Mesendoderm (in vitro differentiated cells): Measurements from ENCODE around the gene EPB42.

Experiments
- DNase-seq: peaks from one replicate; pipeline ENCODE4 v3.0.0; 2013
- H2AK5ac ChIP-seq: 2 replicates; pipeline ENCODE4 v1.6.1; 2013; ENCODE audit warnings: low read length, inconsistent platforms
- H2BK120ac ChIP-seq: 2 replicates; pipeline ENCODE4 v1.6.1; 2013; ENCODE audit warnings: low read depth, mild to moderate bottlenecking, low read length, moderate library complexity, mixed read lengths
- H2BK15ac ChIP-seq: replicated peaks from 2 replicates; pipeline ENCODE4 v1.6.1; 2013; ENCODE audit warnings: low read depth, mild to moderate bottlenecking, moderate library complexity
- H2BK5ac ChIP-seq: 2 replicates; pipeline ENCODE4 v1.6.1; 2013; ENCODE audit warnings: low read length, inconsistent platforms
- H3K18ac ChIP-seq: 2 replicates; pipeline ENCODE4 v1.6.1; 2013; ENCODE audit warnings: mild to moderate bottlenecking, low read length, mixed read lengths
- H3K23ac ChIP-seq: one replicate; pipeline ENCODE4 v1.6.1; 2013; ENCODE audit warnings: low read length
- H3K27ac ChIP-seq: 2 replicates; pipeline ENCODE4 v1.5.1; 2013; ENCODE audit warnings: low read depth, mild to moderate bottlenecking, inconsistent platforms, low read length, moderate library complexity
- H3K27me3 ChIP-seq: 2 replicates; pipeline ENCODE4 v1.6.1; 2013; ENCODE audit warnings: low read length, control low read depth, mild to moderate bottlenecking, inconsistent platforms; ENCODE audit not compliant: insufficient read depth, poor library complexity
- H3K36me3 ChIP-seq: 2 replicates; pipeline ENCODE4 v1.6.1; 2013; ENCODE audit warnings: low read length, inconsistent platforms; ENCODE audit not compliant: control insufficient read depth, insufficient read depth
- H3K4ac ChIP-seq: one replicate; pipeline ENCODE4 v1.6.1; 2013; ENCODE audit warnings: low read depth, mild to moderate bottlenecking, low read length, moderate library complexity
- H3K4me1 ChIP-seq: 2 replicates; pipeline ENCODE4 v1.6.1; 2013; ENCODE audit warnings: low read depth, low read length, inconsistent platforms; ENCODE audit not compliant: control insufficient read depth
- H3K4me2 ChIP-seq: 2 replicates; pipeline ENCODE4 v1.6.1; 2013; ENCODE audit warnings: low read length
- H3K4me3 ChIP-seq: 2 replicates; pipeline ENCODE4 v1.5.1; 2013; ENCODE audit warnings: mild to moderate bottlenecking, low read length
- H3K56ac ChIP-seq: one replicate; pipeline ENCODE4 v1.6.1; 2013; ENCODE audit warnings: low read length
- H3K79me1 ChIP-seq: 2 replicates; pipeline ENCODE4 v1.6.1; 2013; ENCODE audit warnings: low read length, inconsistent platforms
- H3K79me2 ChIP-seq: 2 replicates; pipeline ENCODE4 v1.6.1; 2013; ENCODE audit warnings: mild to moderate bottlenecking, low read length; ENCODE audit not compliant: control insufficient read depth, insufficient read depth
- H3K9ac ChIP-seq: 2 replicates; pipeline ENCODE4 v1.6.1; 2013; ENCODE audit warnings: low read length, inconsistent platforms
- H4K5ac ChIP-seq: one replicate; pipeline ENCODE4 v1.6.1; 2013; ENCODE audit warnings: low read length
- H4K8ac ChIP-seq: one replicate; pipeline ENCODE4 v1.6.1; 2013; ENCODE audit warnings: low read depth, mild to moderate bottlenecking, control low read depth, low read length, moderate library complexity
- WGBS: extraction: QIAGEN DNeasy Blood & Tissue Kit; methylation state at CpG from one replicate; pipeline ENCODE4 v1.1.7; 2013; ENCODE audit warnings: low lambda C conversion rate, missing lambda C conversion rate; ENCODE audit not compliant: insufficient coverage; ENCODE audit errors: extremely low coverage; 5-methylcytosine and 5-hydroxymethylcytosine counted together

EPB42 gene

GRCh38 chr15:43266386-43266785 lies 45.6 kb upstream of the EPB42 start:
- Histone ChIP-seq H3K56ac (no peak overlapping the region), H3K27ac (no peak overlapping the region), H2AK5ac (no peak overlapping the region), H2BK15ac (no peak overlapping the region), H3K4me3 (no peak overlapping the region), H3K9ac (no peak overlapping the region), H3K18ac (no peak overlapping the region), H4K5ac (no peak overlapping the region), H3K23ac (no peak overlapping the region), H3K36me3 (no peaks in the 10 kb centered on the region), H2BK120ac (no peak overlapping the region), H3K27me3 (no peaks in the 10 kb centered on the region), H3K79me1 (no peaks in the 10 kb centered on the region), H3K4me1 (no peaks in the 10 kb centered on the region), H3K79me2 (no peaks in the 10 kb centered on the region), H3K4ac (no peak overlapping the region), H2BK5ac (no peak overlapping the region), H4K8ac (no peak overlapping the region), H3K4me2 (no peak overlapping the region)
- WGBS, result no CpG with 5 or more reads among the region's 2 CpGs
- DNase-seq, result no peak

GRCh38 chr15:43260011-43260615 lies 39.3 kb upstream of the EPB42 start:
- Histone ChIP-seq H3K27ac (no peak overlapping the region), H3K4ac (no peak overlapping the region), H3K9ac (no peak overlapping the region), H2BK15ac (no peak overlapping the region), H3K4me3 (no peak overlapping the region), H3K56ac (no peak overlapping the region), H3K4me1 (no peaks in the 10 kb centered on the region), H2AK5ac (no peak overlapping the region), H3K79me2 (no peaks in the 10 kb centered on the region), H3K23ac (no peak overlapping the region), H4K8ac (no peak overlapping the region), H2BK120ac (no peak overlapping the region), H3K18ac (no peak overlapping the region), H3K27me3 (no peaks in the 10 kb centered on the region), H3K36me3 (no peaks in the 10 kb centered on the region), H4K5ac (no peak overlapping the region), H3K79me1 (no peaks in the 10 kb centered on the region), H3K4me2 (no peak overlapping the region), H2BK5ac (no peak overlapping the region)
- WGBS, result no CpG with 5 or more reads among the region's 19 CpGs
- DNase-seq, result no peak

- Histone ChIP-seq H3K79me2 (no peaks in the 10 kb centered on the region), H3K56ac (no peak overlapping the region), H3K23ac (no peak overlapping the region), H2BK15ac (no peak overlapping the region), H3K4me3 (no peak overlapping the region), H3K36me3 (no peaks in the 10 kb centered on the region), H4K5ac (no peak overlapping the region), H3K4ac (no peak overlapping the region), H3K79me1 (no peaks in the 10 kb centered on the region), H3K18ac (no peak overlapping the region), H3K27ac (no peak overlapping the region), H4K8ac (no peak overlapping the region), H2AK5ac (no peak overlapping the region), H2BK5ac (no peak overlapping the region), H3K27me3 (no peaks in the 10 kb centered on the region), H3K4me2 (no peak overlapping the region), H3K4me1 (no peaks in the 10 kb centered on the region), H3K9ac (no peak overlapping the region), H2BK120ac (no peak overlapping the region)
- DNase-seq, result no peak
- WGBS, result no CpG with 5 or more reads among the region's 8 CpGs
Observed at GRCh38 chr15:43258781-43259180, 38.0 kb upstream of the EPB42 start.

- WGBS, result no CpG with 5 or more reads among the region's 7 CpGs
- DNase-seq, result no peak
- no peak overlapping the region for H2BK120ac ChIP-seq
Observed at GRCh38 chr15:43256341-43256740, 35.5 kb upstream of the EPB42 start.

GRCh38 chr15:43255376-43255775 lies 34.6 kb upstream of the EPB42 start:
- Histone ChIP-seq H4K5ac (no peak overlapping the region), H4K8ac (no peak overlapping the region), H3K4me2 (no peak overlapping the region), H3K4me3 (no peak overlapping the region), H3K27me3 (no peaks in the 10 kb centered on the region), H3K79me2 (no peaks in the 10 kb centered on the region), H3K36me3 (no peaks in the 10 kb centered on the region), H3K23ac (no peak overlapping the region), H3K9ac (no peak overlapping the region), H3K27ac (no peak overlapping the region), H3K4me1 (no peaks in the 10 kb centered on the region), H2BK120ac (no peak overlapping the region), H3K79me1 (no peaks in the 10 kb centered on the region), H2BK5ac (no peak overlapping the region), H2AK5ac (no peak overlapping the region), H2BK15ac (no peak overlapping the region), H3K18ac (no peak overlapping the region), H3K4ac (no peak overlapping the region), H3K56ac (no peak overlapping the region)
- WGBS, result no CpG with 5 or more reads among the region's 2 CpGs
- DNase-seq, result no peak

More at GRCh38 chr15:43256341-43256740, 35.5 kb upstream of the EPB42 start:
- H3K9ac ChIP-seq, result no peak overlapping the region
- no peak overlapping the region for H2AK5ac ChIP-seq
- H2BK5ac ChIP-seq, result no peak overlapping the region
- no peak overlapping the region for H3K4ac ChIP-seq
- H3K79me1 ChIP-seq, result no peaks in the 10 kb centered on the region
- H3K4me2 ChIP-seq, result no peak overlapping the region
- no peak overlapping the region for H4K8ac ChIP-seq
- H3K79me2 ChIP-seq, result no peaks in the 10 kb centered on the region
- no peaks in the 10 kb centered on the region for H3K27me3 ChIP-seq
- H3K4me1 ChIP-seq, result no peaks in the 10 kb centered on the region
- no peak overlapping the region for H3K18ac ChIP-seq
- no peak overlapping the region for H3K23ac ChIP-seq
- H2BK15ac ChIP-seq, result no peak overlapping the region
- no peak overlapping the region for H3K4me3 ChIP-seq
- no peak overlapping the region for H3K27ac ChIP-seq
- H3K56ac ChIP-seq, result no peak overlapping the region
- H4K5ac ChIP-seq, result no peak overlapping the region
- no peaks in the 10 kb centered on the region for H3K36me3 ChIP-seq
